NCI-H748 treated with DMSO at 0.1 percent for 48 hours (cell line): ENCODE data around the gene CFAP100.

Experiments
- DNase-seq: peaks from one replicate; lab custom pipeline; 2025; lab: John Stamatoyannopoulos, UW

CFAP100 gene

DNA sequence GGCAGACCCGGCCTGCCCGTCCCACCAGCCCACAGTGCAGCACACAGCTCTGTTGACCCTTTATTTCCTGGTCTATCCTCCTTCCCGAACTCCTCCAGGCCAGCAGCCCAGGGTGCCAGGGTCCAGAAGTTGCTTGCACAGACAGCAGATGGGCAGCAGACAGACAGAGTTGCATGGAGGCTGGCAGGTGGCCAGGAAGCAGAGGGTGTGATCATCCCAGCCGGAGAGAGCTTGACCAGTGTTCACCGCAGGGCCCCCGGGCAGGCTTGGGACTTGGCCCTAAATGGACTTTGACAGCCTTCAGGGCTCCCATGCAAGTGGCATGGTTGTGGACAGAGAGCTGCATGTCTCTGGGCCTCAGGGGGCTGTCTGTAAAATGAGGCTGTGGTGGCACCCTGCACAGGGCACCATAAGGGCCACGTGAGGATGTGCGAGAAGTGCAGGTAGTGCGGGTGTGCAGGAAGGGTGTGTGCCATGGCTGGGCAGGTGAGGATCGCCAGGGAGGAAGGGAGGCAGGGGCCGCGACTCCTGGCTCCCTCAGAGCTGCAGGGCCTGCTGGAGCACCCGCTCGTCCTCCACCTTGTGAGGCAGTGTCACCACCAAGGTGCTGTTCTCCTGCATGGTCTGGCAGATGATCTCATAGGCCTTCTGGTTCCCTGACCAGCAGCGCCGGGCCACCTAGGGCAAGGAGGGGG is 87.2 kb downstream of the CFAP100 start:
- DNase-seq, result no peak

DNA sequence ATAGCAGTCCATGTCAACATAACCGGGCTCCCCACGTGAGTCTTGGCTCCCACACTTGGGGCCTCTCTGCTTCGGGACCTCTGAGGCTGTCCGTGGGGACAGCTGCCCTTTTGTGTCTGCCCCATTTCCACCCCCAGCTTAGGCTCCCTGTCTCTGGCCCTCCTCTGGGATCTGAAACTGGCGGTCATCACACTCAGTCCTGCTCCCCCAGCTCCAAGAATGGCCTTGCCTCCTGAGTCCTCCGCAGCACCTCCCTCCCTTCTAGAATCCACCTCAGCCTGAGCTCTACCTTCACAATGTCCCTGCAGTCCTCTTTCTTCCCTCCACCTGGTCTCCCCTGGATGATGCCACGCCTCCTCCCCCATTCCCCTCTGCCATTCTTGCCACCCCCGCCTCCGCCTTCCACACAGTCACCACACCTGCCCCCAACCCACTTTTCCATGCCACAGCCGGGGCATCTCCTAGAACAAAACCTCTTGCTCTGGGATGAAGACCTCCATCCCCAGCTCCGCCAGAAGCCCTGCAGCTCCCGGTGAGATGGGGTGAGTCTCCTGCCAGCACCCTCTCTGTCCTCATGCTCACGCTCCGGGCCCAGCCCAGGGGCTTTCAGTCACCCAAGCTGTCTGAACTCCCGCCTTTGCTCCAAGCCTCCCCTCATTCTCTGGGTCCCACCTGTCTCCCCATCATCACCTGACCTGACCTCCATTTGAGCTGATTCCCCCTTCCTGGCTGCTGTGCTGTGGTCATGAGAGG is 88.0 kb downstream of the CFAP100 start:
- no peak for DNase-seq

DNA sequence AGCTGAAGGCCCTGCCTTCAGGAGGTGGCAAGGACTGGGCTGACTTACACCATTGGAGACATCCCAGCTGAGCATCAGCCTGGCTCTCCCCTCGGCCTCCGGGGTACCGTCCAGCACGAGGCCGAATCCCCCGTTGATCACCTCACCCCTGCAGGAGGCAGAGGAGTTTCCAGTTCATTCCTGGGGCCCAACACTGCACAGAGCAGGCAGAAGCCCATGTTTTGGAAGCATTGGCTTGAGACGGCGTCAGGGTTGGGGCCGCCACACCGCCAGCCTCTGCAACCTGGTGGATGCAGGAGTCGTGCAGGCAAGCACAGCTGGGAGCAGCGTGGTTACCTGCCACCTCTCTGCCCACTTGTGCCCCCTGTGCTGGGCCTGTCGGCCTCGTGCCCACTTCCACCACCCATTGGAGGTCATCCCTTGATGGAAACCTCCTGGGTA is 88.6 kb downstream of the CFAP100 start:
- no peak for DNase-seq

DNA sequence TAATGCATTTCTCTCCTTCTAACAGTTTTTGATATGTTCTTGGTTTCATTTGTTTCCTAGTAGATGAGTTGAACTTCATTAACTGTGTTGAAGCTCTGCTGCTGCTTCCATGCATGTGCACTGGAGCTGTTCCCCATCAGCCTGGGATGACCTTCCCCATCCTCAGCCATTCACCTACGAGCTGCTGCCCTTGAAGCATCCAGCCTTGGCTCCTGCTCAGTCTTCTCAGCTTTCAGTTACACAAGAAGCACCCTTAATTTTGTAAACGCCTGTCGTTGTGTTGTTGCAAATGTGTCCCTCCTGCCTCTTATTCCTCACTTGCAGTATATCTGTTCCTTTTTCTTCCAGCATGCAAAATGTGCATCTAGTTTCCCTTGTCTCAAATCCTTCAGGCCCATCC is 89.4 kb downstream of the CFAP100 start:
- DNase-seq, result no peak

DNA sequence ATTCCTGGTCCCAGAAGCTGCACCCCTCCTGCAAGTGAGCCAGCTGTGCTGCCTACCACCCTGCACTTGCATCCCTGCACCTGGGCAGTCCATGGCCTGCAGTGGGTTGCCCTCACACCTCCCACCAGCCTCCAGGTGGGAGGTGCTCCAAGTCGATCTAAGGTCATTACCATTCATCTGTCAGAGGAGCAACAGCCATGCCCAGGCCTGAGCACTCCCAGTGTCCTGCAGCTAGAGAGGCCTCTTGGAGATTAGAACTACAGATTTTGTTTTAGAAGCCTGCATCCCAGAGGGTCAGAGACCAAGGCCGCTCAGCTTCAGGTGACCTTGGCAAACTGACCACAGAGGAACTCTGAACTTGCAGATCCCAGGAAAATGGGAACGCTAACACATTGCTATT is 90.0 kb downstream of the CFAP100 start:
- no peak for DNase-seq

DNA sequence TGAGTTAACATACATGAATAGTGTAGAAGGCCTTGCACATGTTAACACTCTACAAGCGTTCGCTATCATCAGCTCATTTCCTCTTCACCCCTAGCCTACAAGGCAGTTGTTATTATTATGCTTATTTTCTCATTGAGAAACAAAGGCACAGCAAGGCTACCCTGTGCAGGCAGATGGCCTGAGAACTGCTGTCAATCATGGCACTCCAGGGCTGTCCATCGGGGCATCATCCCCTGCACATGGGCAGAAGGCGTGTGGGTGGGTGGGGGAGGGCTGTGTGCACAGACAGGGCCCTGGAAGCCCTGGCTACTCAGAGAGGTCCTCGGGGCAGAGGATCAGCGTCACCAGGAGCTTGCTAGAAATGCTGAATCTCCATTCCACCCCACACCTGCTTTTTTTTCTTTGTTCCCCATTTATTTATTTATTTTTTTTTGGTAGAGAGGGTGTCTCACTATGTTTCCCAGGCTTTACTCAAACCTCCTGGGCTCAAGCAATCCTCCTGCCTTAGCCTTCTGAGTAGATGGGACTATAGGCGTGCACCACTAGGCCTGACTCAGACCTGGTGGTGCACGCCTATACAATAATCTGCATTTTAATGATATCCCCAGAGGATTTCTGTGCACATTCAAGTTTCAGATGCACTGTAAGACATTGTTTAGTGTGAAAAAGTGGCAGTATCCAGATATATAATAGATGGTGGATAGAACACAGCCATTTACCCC is 90.6 kb downstream of the CFAP100 start:
- DNase-seq, result no peak

DNA sequence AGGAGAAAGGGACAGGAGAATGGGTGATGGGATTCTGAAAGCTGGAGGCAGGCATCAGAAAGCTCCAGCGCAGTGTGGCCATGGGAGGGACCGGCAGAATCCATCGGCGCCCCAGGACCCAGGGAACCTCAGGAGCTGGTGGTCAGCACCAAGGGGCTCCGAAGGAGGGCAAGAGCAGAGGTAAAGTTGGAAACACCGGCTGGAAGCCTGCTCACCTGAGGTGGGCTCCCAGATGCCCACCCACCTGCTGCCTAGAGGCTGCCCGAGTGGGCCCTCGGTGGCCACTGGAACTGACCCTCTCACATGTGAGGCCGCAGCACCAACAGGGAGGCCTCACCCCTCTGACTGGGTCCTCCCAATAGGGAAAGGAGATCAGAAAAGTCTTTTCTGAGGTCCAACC is 91.2 kb downstream of the CFAP100 start:
- no peak for DNase-seq
